GOT3 (cell line): ENCODE results near the gene TRIM75.
"Not testable (repeated sequence)": the region's sequence is repeated elsewhere in the genome, so short reads cannot be mapped to it uniquely, and the experiment has no call there.

ENCODE experiments used
- DNase-seq: peaks from one replicate; lab custom pipeline; 2025; ENCODE audit warnings: mixed read lengths; lab: John Stamatoyannopoulos, UW

Gene TRIM75

GRCh38 chr4:165053645-165054044, at the start of gene TRIM75:
TSS of gene TRIM75 (plus strand) at chr4:165053866. CDS start at chr4:165059148, 5,282 bp downstream.
- DNase-seq, result no peak

- no peak for DNase-seq
Observed at GRCh38 chr4:165005352-165005925, 48.2 kb upstream of the TRIM75 start.

GRCh38 chr4:165006456-165006855, 47.2 kb upstream of the TRIM75 start:
- no peak for DNase-seq

GRCh38 chr4:165006886-165007285, 46.8 kb upstream of the TRIM75 start:
- DNase-seq, result no peak

- no peak for DNase-seq
Observed at GRCh38 chr4:165009493-165010227, 44.0 kb upstream of the TRIM75 start.

GRCh38 chr4:165010487-165010886, 43.2 kb upstream of the TRIM75 start:
- DNase-seq, result no peak

GRCh38 chr4:165010991-165011390, 42.7 kb upstream of the TRIM75 start:
- DNase-seq, result no peak

GRCh38 chr4:165011403-165011802, 42.3 kb upstream of the TRIM75 start:
- DNase-seq, result no peak

- DNase-seq, result no peak
Observed at GRCh38 chr4:165013691-165014090, 40.0 kb upstream of the TRIM75 start.

- DNase-seq, result no peak
Observed at GRCh38 chr4:165016971-165017370, 36.7 kb upstream of the TRIM75 start.

- not testable (repeated sequence) for DNase-seq
Observed at GRCh38 chr4:165019995-165020394, 33.7 kb upstream of the TRIM75 start.

GRCh38 chr4:165025782-165026181, 27.9 kb upstream of the TRIM75 start:
- not testable (repeated sequence) for DNase-seq

GRCh38 chr4:165027762-165028402, 25.8 kb upstream of the TRIM75 start:
- no peak for DNase-seq

GRCh38 chr4:165031436-165032211, 22.0 kb upstream of the TRIM75 start, which contains the start of gene TRIM60:
TSS of gene TRIM60 (plus strand) at chr4:165031999. CDS start at chr4:165040073, 8,074 bp downstream.
- no peak for DNase-seq

GRCh38 chr4:165048170-165048569, 5.5 kb upstream of the TRIM75 start:
- no peak for DNase-seq

GRCh38 chr4:165052627-165053026, 1.0 kb upstream of the TRIM75 start:
- DNase-seq, result no peak

GRCh38 chr4:165055601-165056000, 1.9 kb downstream of the TRIM75 start:
- DNase-seq, result no peak

GRCh38 chr4:165058666-165059065, 5.0 kb downstream of the TRIM75 start:
- no peak for DNase-seq

- no peak for DNase-seq
Observed at GRCh38 chr4:165059386-165059785, 5.7 kb downstream of the TRIM75 start.

GRCh38 chr4:165060938-165061337, 7.3 kb downstream of the TRIM75 start:
- DNase-seq, result no peak

- no peak for DNase-seq
Observed at GRCh38 chr4:165070560-165070959, 16.9 kb downstream of the TRIM75 start.

GRCh38 chr4:165073346-165073745, 19.7 kb downstream of the TRIM75 start:
- DNase-seq, result not testable (repeated sequence)
